SJCRH30 (cell line): ENCODE measurements around the gene TSHZ2. TPM values are rescaled to one million over a fixed set of nuclear protein-coding genes. Genes with fewer than 3 reads are reported as not detected.

ENCODE experiments used
- DNase-seq, 2 experiments: peaks; one replicate each; pipeline ENCODE4 v3.0.0-alpha.2; 2015 to 2020
- H3K27ac ChIP-seq: fragments of 250-450 bp; sonication (Bioruptor Pico); 2 replicates; pipeline ENCODE4 v1.5.1; 2020; ENCODE audit warnings: mild to moderate bottlenecking, moderate library complexity
- H3K27me3 ChIP-seq: fragments of 250-450 bp; sonication (Bioruptor Pico); 2 replicates; pipeline ENCODE4 v1.5.1; 2020; ENCODE audit warnings: mild to moderate bottlenecking, moderate library complexity
- H3K36me3 ChIP-seq: fragments of 250-450 bp; sonication (Bioruptor Pico); 2 replicates; pipeline ENCODE4 v1.5.1; 2020; ENCODE audit warnings: mild to moderate bottlenecking, moderate library complexity
- H3K4me1 ChIP-seq: fragments of 250-450 bp; sonication (Bioruptor Pico); 2 replicates; pipeline ENCODE4 v1.5.1; 2020; ENCODE audit warnings: mild to moderate bottlenecking, moderate library complexity
- H3K4me3 ChIP-seq: fragments of 250-450 bp; sonication (Bioruptor Pico); 2 replicates; pipeline ENCODE4 v1.5.1; 2020; ENCODE audit warnings: mild to moderate bottlenecking, moderate library complexity
- H3K9me3 ChIP-seq: fragments of 250-450 bp; sonication (Bioruptor Pico); replicated peaks from 2 replicates; pipeline ENCODE4 v1.5.1; 2020; ENCODE audit warnings: mild to moderate bottlenecking, moderate library complexity
- total RNA-seq: library from RNA; depleted of rRNA; stranded (reverse); fragments of >200 nt; shearing (Covaris generic); gene quantifications from 2 replicates; pipeline ENCODE4 v1.2.3, GENCODE V29; 2014; rRNA removed

The TSHZ2 gene
- total RNA-seq, result not detected in 2 replicates

GRCh38 chr20:52972190-52972937 lies at the start of gene TSHZ2:
Gene TSHZ2, plus strand, starts transcription at chr20:52972358. Its CDS starts 936 bp downstream, at chr20:52973294.
- Histone ChIP-seq H3K27ac (no peak within 1 kb of the TSS), H3K4me1 (no peaks in the 10 kb centered on the region), H3K9me3 (no peaks in the 10 kb centered on the region), H3K27me3 (peaks cover 29% of the 10 kb centered on the region), H3K36me3 (no peaks in the 10 kb centered on the region), H3K4me3 (no peak within 1 kb of the TSS)
- no peak for DNase-seq

- H3K27me3 ChIP-seq, result peaks cover 7% of the 10 kb centered on the region
- H3K36me3 ChIP-seq, result no peaks in the 10 kb centered on the region
- no peaks in the 10 kb centered on the region for H3K4me1 ChIP-seq
- no peak overlapping the region for H3K4me3 ChIP-seq
- H3K9me3 ChIP-seq, result no peaks in the 10 kb centered on the region
- no peak for DNase-seq
- no peak overlapping the region for H3K27ac ChIP-seq
Measured at GRCh38 chr20:52922436-52922835, 49.7 kb upstream of the TSHZ2 start.

GRCh38 chr20:52923123-52923937 lies 48.8 kb upstream of the TSHZ2 start:
- Histone ChIP-seq H3K27me3 (peaks cover 7% of the 10 kb centered on the region), H3K9me3 (no peaks in the 10 kb centered on the region), H3K36me3 (no peaks in the 10 kb centered on the region), H3K4me3 (no peak overlapping the region), H3K4me1 (no peaks in the 10 kb centered on the region), H3K27ac (no peak overlapping the region)
- DNase-seq, result no peak

- Histone ChIP-seq H3K27me3 (peaks cover 11% of the 10 kb centered on the region), H3K36me3 (no peaks in the 10 kb centered on the region), H3K4me1 (no peaks in the 10 kb centered on the region), H3K27ac (no peak overlapping the region), H3K4me3 (no peak overlapping the region), H3K9me3 (no peaks in the 10 kb centered on the region)
- no peak for DNase-seq
Measured at GRCh38 chr20:52924411-52925271, 47.5 kb upstream of the TSHZ2 start.

GRCh38 chr20:52926505-52926904 lies 45.7 kb upstream of the TSHZ2 start:
- Histone ChIP-seq H3K4me3 (no peak overlapping the region), H3K9me3 (no peaks in the 10 kb centered on the region), H3K27me3 (peaks cover 6% of the 10 kb centered on the region; the same call in 1 of the 2 replicates), H3K27ac (no peak overlapping the region), H3K4me1 (no peaks in the 10 kb centered on the region), H3K36me3 (no peaks in the 10 kb centered on the region)
- no peak for DNase-seq

- no peak for DNase-seq
- H3K27ac ChIP-seq, result no peak overlapping the region
- no peak overlapping the region for H3K4me3 ChIP-seq
- H3K9me3 ChIP-seq, result no peaks in the 10 kb centered on the region; the same call in 1 of the 2 replicates
- no peaks in the 10 kb centered on the region for H3K36me3 ChIP-seq
- H3K27me3 ChIP-seq, result peaks cover 30% of the 10 kb centered on the region; the same call in 1 of the 2 replicates
- no peaks in the 10 kb centered on the region for H3K4me1 ChIP-seq
Measured at GRCh38 chr20:52933867-52934266, 38.3 kb upstream of the TSHZ2 start.

GRCh38 chr20:52936351-52937340 lies 35.5 kb upstream of the TSHZ2 start:
- no peaks in the 10 kb centered on the region for H3K4me1 ChIP-seq
- no peaks in the 10 kb centered on the region; the same call in 1 of the 2 replicates for H3K9me3 ChIP-seq
- DNase-seq, result no peak
- H3K27me3 ChIP-seq, result peaks cover 30% of the 10 kb centered on the region; the same call in 1 of the 2 replicates
- no peak overlapping the region for H3K4me3 ChIP-seq
- no peaks in the 10 kb centered on the region for H3K36me3 ChIP-seq
- no peak overlapping the region for H3K27ac ChIP-seq

GRCh38 chr20:52937591-52938100 lies 34.5 kb upstream of the TSHZ2 start:
- no peak for DNase-seq
- Histone ChIP-seq H3K9me3 (no peaks in the 10 kb centered on the region; the same call in 1 of the 2 replicates), H3K27me3 (peaks cover 30% of the 10 kb centered on the region; the same call in 1 of the 2 replicates), H3K4me3 (no peak overlapping the region), H3K4me1 (no peaks in the 10 kb centered on the region), H3K36me3 (no peaks in the 10 kb centered on the region), H3K27ac (no peak overlapping the region)

GRCh38 chr20:52939141-52939540 lies 33.0 kb upstream of the TSHZ2 start:
- no peaks in the 10 kb centered on the region; the same call in 1 of the 2 replicates for H3K9me3 ChIP-seq
- H3K4me3 ChIP-seq, result no peak overlapping the region
- peaks cover 25% of the 10 kb centered on the region; the same call in 1 of the 2 replicates for H3K27me3 ChIP-seq
- no peak overlapping the region for H3K27ac ChIP-seq
- no peak for DNase-seq
- no peaks in the 10 kb centered on the region for H3K36me3 ChIP-seq
- no peaks in the 10 kb centered on the region for H3K4me1 ChIP-seq

GRCh38 chr20:52941808-52942207 lies 30.4 kb upstream of the TSHZ2 start:
- H3K36me3 ChIP-seq, result no peaks in the 10 kb centered on the region
- H3K9me3 ChIP-seq, result no peaks in the 10 kb centered on the region; the same call in 1 of the 2 replicates
- no peak overlapping the region for H3K4me3 ChIP-seq
- no peak overlapping the region for H3K27ac ChIP-seq
- peaks cover 16% of the 10 kb centered on the region for H3K27me3 ChIP-seq
- DNase-seq, result no peak
- H3K4me1 ChIP-seq, result no peaks in the 10 kb centered on the region

GRCh38 chr20:52943185-52943841 lies 28.8 kb upstream of the TSHZ2 start:
- Histone ChIP-seq H3K4me1 (no peaks in the 10 kb centered on the region), H3K27ac (no peak overlapping the region), H3K4me3 (no peak overlapping the region), H3K27me3 (peaks cover 3% of the 10 kb centered on the region; the same call in 1 of the 2 replicates), H3K9me3 (no peaks in the 10 kb centered on the region; the same call in 1 of the 2 replicates), H3K36me3 (no peaks in the 10 kb centered on the region)
- no peak for DNase-seq

GRCh38 chr20:52945268-52945667 lies 26.9 kb upstream of the TSHZ2 start:
- no peaks in the 10 kb centered on the region for H3K9me3 ChIP-seq
- H3K4me1 ChIP-seq, result no peaks in the 10 kb centered on the region
- peaks cover 3% of the 10 kb centered on the region; the same call in 1 of the 2 replicates for H3K27me3 ChIP-seq
- no peak overlapping the region for H3K27ac ChIP-seq
- DNase-seq, result no peak
- H3K4me3 ChIP-seq, result no peak overlapping the region
- no peaks in the 10 kb centered on the region for H3K36me3 ChIP-seq
